Chondrocyte (in vitro differentiated cells): ENCODE data around the gene DBNDD1. TPM values are rescaled to one million over a fixed set of nuclear protein-coding genes. Genes with fewer than 3 reads are reported as not detected.

Experiments used
- DNase-seq: peaks from one replicate; pipeline ENCODE4 v3.0.0; 2021; ENCODE audit warnings: mixed read lengths, low spot score
- H3K27ac Mint-ChIP-seq: one replicate; pipeline ENCODE4 v1.8.0; 2021; ENCODE audit warnings: mild to moderate bottlenecking, moderate library complexity, mixed read lengths; ENCODE audit not compliant: unreplicated experiment
- H3K27me3 Mint-ChIP-seq: 2 replicates; pipeline ENCODE4 v1.8.0; 2021; ENCODE audit warnings: low read depth, mixed read lengths
- H3K36me3 Mint-ChIP-seq: 2 replicates; pipeline ENCODE4 v1.8.0; 2021; ENCODE audit warnings: low read depth, mixed read lengths
- H3K4me1 Mint-ChIP-seq: 2 replicates; pipeline ENCODE4 v1.8.0; 2021; ENCODE audit warnings: low read depth, mild to moderate bottlenecking, mixed read lengths
- H3K4me3 Mint-ChIP-seq: one replicate; pipeline ENCODE4 v1.8.0; 2021; ENCODE audit warnings: mild to moderate bottlenecking, moderate library complexity, mixed read lengths; ENCODE audit not compliant: unreplicated experiment
- H3K9me3 Mint-ChIP-seq: 2 replicates; pipeline ENCODE4 v1.8.0; 2021; ENCODE audit warnings: low read depth, mixed read lengths
- total RNA-seq: library from RNA; stranded (reverse); gene quantifications from 3 replicates; pipeline ENCODE4 v1.2.1, GENCODE V29; 2021
- TF ChIP-seq, protein P1 (sequence below): fragments of 200-600 bp; sonication (generic); IDR thresholded peaks from 2 replicates; pipeline ENCODE4 v1.5.0; 2021; ENCODE audit warnings: antibody characterized with exemption, mild to moderate bottlenecking, moderate library complexity

The DBNDD1 gene
- total RNA-seq, 1 donor from 2014 or later = 3.7 TPM

GRCh38 chr16:90028985-90029384, 9.7 kb upstream of the DBNDD1 start:
- Mint-ChIP-seq H3K27me3 (peaks cover 2% of the 10 kb centered on the region), H3K27ac (no peak overlapping the region), H3K4me1 (peaks cover 6% of the 10 kb centered on the region), H3K9me3 (no peaks in the 10 kb centered on the region), H3K36me3 (peaks cover 2% of the 10 kb centered on the region), H3K4me3 (no peak overlapping the region)
- TF ChIP-seq, protein P1, sequence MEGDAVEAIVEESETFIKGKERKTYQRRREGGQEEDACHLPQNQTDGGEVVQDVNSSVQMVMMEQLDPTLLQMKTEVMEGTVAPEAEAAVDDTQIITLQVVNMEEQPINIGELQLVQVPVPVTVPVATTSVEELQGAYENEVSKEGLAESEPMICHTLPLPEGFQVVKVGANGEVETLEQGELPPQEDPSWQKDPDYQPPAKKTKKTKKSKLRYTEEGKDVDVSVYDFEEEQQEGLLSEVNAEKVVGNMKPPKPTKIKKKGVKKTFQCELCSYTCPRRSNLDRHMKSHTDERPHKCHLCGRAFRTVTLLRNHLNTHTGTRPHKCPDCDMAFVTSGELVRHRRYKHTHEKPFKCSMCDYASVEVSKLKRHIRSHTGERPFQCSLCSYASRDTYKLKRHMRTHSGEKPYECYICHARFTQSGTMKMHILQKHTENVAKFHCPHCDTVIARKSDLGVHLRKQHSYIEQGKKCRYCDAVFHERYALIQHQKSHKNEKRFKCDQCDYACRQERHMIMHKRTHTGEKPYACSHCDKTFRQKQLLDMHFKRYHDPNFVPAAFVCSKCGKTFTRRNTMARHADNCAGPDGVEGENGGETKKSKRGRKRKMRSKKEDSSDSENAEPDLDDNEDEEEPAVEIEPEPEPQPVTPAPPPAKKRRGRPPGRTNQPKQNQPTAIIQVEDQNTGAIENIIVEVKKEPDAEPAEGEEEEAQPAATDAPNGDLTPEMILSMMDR = no peak
- DNase-seq = no peak

DNA sequence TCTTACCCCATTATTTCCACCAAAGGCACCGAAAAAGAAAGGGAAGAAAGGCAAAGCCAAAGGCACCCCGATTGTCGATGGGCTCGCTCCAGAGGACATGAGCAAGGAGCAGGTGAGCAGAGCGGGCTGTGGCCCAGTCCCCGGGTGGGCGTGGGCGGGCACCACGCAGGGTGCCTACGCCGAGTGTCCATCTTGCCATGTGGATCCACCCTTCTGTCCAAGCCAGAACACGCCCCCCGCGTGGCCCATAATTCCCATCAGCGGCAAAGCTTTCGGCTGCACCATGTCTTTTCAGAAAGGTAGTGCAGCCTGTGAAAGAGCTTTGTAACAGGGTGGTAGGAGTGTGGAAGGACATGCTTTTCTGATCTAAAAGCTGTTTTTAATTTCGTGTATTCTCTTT, 8.4 kb upstream of the DBNDD1 start:
- TF ChIP-seq, protein P1 = no peak
- Mint-ChIP-seq H3K4me1 (peaks cover 6% of the 10 kb centered on the region), H3K27me3 (peaks cover 2% of the 10 kb centered on the region), H3K9me3 (no peaks in the 10 kb centered on the region), H3K36me3 (peaks cover 2% of the 10 kb centered on the region), H3K27ac (no peak overlapping the region), H3K4me3 (no peak overlapping the region)
- DNase-seq = no peak

DNA sequence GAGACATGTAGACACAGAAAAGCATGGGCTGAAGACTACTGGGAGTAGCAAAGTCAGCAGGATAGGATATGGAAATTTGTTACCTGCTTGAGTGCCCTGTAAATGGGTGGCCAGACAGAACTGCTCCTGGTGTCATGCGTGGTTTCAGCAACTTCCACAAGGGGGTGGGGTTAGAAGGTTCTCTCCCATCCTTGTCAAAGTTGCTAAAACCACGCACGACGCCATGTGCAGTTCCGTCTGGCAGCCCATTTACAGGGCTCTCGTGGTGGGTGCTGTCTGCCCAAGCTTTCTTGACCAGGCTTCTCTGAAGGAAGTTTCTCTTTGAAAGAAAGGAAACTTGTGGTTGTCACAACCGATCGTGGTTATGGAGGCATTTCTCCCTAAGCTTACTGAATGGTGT, 6.9 kb upstream of the DBNDD1 start:
- peaks cover 2% of the 10 kb centered on the region for H3K27me3 Mint-ChIP-seq
- H3K4me1 Mint-ChIP-seq = peaks cover 6% of the 10 kb centered on the region
- no peak overlapping the region for H3K4me3 Mint-ChIP-seq
- H3K36me3 Mint-ChIP-seq = no peaks in the 10 kb centered on the region
- H3K27ac Mint-ChIP-seq = no peak overlapping the region
- DNase-seq = no peak
- TF ChIP-seq, protein P1 = no peak
- no peaks in the 10 kb centered on the region for H3K9me3 Mint-ChIP-seq

DNA sequence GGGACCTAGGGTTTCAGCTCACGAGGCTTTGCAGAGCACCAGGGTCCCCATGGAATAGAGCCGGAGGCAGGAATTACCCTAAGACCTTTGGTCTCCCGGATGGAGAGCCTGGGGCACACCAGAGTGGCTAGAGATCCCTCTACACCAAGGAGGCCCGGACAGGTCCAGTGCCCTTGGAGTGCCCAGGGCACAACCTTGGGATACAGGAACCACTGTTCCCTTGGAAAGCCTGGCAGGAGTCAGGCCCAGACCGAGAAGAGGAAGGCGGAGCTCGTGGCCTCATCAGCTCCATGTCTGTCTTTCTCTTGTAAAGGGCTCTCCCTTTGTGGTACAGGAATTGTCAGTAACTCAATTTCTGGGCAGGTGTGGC, 3.8 kb upstream of the DBNDD1 start:
- H3K4me1 Mint-ChIP-seq = peaks cover 26% of the 10 kb centered on the region
- TF ChIP-seq, protein P1 = no peak
- no peaks in the 10 kb centered on the region for H3K9me3 Mint-ChIP-seq
- DNase-seq = no peak
- H3K36me3 Mint-ChIP-seq = no peaks in the 10 kb centered on the region
- peak overlapping the region; percentile 63 for H3K4me3 Mint-ChIP-seq
- no peak overlapping the region for H3K27ac Mint-ChIP-seq
- H3K27me3 Mint-ChIP-seq = no peaks in the 10 kb centered on the region

DNA sequence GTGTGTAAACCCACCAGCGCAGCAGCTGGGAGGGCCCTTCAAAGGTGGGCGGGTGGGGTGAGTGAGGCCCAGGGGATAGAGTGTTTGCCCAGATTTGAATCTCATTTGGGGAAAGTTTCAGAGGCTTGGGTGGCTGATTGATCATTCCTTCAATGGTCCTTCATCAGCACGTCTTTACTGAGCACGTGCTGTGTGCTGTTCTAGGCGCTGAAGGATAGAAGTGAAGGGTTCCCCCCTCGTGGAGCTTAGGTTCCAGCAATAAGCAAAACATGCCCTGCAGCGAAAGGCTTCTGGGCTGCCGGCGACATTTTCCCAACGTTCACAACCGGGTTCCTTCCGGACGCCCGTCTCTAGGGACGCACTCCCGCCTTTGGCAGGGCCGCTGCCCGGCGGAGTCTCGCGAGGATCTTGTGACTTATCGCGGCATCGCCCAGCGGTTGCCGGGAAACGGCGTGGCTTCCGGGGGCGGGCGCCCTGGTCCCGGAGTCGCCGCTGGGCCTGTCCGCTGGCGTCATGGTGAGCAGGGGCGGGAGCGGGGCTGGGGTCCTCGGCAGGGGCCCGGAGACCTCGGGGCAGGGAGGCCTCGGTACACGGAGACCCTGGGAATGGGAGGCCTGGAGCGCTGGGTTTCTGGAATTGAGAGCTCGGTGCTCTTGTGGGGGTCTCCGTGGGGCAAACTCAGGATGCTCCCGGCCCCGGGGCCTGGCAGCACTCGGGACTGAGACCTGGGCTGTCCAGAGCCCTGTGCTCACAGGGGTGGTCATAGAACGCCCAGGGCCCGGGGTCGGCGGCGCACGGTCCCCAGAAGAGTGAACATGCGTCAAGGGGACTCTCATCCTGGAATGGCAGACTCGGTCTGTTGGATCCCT, 3.2 kb upstream of the DBNDD1 start:
- H3K36me3 Mint-ChIP-seq = no peaks in the 10 kb centered on the region
- peak overlapping the region; percentile 63 for H3K4me3 Mint-ChIP-seq
- H3K27me3 Mint-ChIP-seq = no peaks in the 10 kb centered on the region
- no peak for DNase-seq
- peak overlapping the region; percentile 25 for H3K27ac Mint-ChIP-seq
- TF ChIP-seq, protein P1 = no peak
- no peaks in the 10 kb centered on the region for H3K9me3 Mint-ChIP-seq
- H3K4me1 Mint-ChIP-seq = peaks cover 26% of the 10 kb centered on the region
